GM12864 (cell line): ENCODE measurements around the gene EIF4G3.
A peak's percentile ranks its signal among the peaks of the same experiment; 100 is the strongest.

Source experiments
- DNase-seq: peaks from one replicate; pipeline ENCODE4 v3.0.0-alpha.2; 2011; ENCODE audit warnings: low read depth
- H3K4me3 ChIP-seq: 2 replicates; pipeline ENCODE4 v1.5.1; 2011; ENCODE audit warnings: mild to moderate bottlenecking, low read depth, low read length, control low read depth
- TF ChIP-seq, protein P1 (sequence below): IDR thresholded peaks from 2 replicates; pipeline ENCODE4 v1.5.1; 2011; ENCODE audit warnings: low read depth, mild to moderate bottlenecking, moderate library complexity, low read length, control low read depth, inconsistent platforms; ENCODE audit errors: missing control alignments

EIF4G3 gene

DNA sequence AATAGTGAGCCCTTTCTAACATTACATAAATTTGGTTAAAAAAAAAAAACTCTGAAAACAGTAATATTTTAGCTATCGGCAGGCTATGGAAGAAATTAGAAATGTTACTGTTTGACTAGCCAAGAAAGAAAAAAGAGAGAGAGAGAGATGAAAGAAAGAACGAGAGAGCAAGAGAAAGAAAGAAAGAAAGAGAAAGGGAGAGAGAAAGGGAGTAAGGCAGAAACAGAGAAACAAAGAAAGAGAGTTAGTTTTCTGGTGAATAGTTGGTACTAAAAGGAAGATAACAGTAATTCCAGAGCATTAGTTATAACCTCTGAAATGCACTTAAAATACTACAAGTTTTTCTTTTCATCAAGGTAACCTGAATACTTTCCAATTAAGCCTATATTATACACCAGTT lies 229.3 kb downstream of the EIF4G3 start:
- TF ChIP-seq, protein P1, sequence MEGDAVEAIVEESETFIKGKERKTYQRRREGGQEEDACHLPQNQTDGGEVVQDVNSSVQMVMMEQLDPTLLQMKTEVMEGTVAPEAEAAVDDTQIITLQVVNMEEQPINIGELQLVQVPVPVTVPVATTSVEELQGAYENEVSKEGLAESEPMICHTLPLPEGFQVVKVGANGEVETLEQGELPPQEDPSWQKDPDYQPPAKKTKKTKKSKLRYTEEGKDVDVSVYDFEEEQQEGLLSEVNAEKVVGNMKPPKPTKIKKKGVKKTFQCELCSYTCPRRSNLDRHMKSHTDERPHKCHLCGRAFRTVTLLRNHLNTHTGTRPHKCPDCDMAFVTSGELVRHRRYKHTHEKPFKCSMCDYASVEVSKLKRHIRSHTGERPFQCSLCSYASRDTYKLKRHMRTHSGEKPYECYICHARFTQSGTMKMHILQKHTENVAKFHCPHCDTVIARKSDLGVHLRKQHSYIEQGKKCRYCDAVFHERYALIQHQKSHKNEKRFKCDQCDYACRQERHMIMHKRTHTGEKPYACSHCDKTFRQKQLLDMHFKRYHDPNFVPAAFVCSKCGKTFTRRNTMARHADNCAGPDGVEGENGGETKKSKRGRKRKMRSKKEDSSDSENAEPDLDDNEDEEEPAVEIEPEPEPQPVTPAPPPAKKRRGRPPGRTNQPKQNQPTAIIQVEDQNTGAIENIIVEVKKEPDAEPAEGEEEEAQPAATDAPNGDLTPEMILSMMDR = no peak
- H3K4me3 ChIP-seq = no peak overlapping the region
- DNase-seq = no peak

GRCh38 chr1:20936621-20937020 lies 240.1 kb downstream of the EIF4G3 start:
- no peak overlapping the region for H3K4me3 ChIP-seq
- DNase-seq = no peak
- TF ChIP-seq, protein P1 = no peak

DNA sequence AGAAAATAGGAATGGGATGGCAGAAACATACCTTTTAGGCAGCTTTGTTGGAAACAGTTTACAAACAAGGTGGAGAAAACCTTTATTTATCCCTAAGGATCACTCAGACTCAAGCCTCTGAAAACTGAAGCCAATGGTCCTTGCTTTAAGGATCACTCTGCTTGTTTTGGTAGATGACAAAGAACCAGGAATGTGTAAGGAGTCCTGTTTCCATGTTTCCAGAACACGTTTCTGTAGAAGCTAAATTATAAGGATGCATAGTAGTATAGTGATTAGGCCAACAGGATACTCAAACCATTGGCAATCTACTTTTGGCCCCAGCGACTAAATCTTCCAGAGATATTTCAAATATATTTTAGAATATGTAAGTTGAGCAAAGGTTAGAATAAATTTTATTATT lies 240.5 kb downstream of the EIF4G3 start:
- no peak overlapping the region for H3K4me3 ChIP-seq
- no peak for DNase-seq
- TF ChIP-seq, protein P1 = no peak

DNA sequence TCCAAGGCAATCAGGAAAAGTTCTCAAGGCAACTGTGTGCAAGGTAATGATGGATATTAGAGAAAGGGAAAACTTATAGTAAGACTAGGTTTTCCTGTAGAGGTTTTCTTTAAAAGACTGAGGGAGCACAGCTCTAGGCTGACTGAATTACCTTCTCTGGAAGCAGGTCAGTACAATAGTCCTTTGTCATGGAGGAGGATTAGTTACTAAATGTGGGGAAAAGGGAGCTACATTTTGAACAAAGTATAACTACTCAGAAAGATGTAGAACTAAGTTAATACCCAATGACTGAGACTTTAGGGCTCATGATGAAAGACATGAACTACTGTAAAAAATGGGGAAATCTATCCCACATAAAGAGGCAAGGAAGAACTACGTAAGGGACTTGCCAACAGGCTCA lies 241.0 kb downstream of the EIF4G3 start:
- no peak for DNase-seq
- TF ChIP-seq, protein P1 = no peak
- H3K4me3 ChIP-seq = no peak overlapping the region

DNA sequence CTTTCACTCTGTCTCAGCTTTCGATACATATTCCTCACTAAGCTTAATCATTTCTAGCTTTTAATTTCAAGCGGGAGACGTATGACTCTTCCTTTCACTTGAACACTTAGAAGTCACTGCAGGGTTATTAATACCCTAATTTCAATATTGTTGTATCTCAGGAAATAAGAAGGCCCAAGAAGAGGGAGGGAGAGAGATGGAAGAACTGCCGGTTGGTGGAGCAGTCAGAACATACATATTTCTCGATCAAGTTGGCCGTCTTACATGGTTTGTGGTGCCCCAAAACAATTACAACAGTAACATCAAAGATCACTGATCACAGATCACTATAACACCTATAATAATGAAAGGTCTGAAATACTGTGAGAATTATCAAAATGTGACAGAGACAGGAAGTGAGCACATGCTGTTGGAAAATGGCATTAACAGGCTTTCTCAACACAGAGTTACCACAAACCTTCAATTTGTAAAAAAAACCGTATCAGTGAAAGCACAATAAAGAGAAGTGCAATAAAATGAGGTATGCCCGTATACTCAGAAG lies 244.2 kb downstream of the EIF4G3 start:
- no peak overlapping the region for H3K4me3 ChIP-seq
- DNase-seq = no peak
- TF ChIP-seq, protein P1 = peak; percentile 4

- TF ChIP-seq, protein P1 = no peak
- no peak overlapping the region for H3K4me3 ChIP-seq
- no peak for DNase-seq
Observed at GRCh38 chr1:20931930-20932436, 244.7 kb downstream of the EIF4G3 start.

- TF ChIP-seq, protein P1 = no peak
- no peak for DNase-seq
Observed at GRCh38 chr1:20930427-20930826, 246.3 kb downstream of the EIF4G3 start.

More at GRCh38 chr1:20930427-20930826, 246.3 kb downstream of the EIF4G3 start:
- H3K4me3 ChIP-seq = no peak overlapping the region
